IMR-90 (cell line): ENCODE measurements around the gene SLC66A3. TPM values are rescaled to one million over a fixed set of nuclear protein-coding genes. Genes with fewer than 3 reads are reported as not detected.
A peak's percentile ranks its signal among the peaks of the same experiment; 100 is the strongest.

Source experiments
- ATAC-seq: fragments of 200-7000 bp; cut with Tn5 transposase; 2 replicates; pipeline ENCODE4 v1.9.1; 2020; ENCODE audit warnings: low read depth, mild to moderate bottlenecking, moderate library complexity
- BruUV-seq: library from RNA; stranded (reverse); fragments of 400-500 nt; replicated peaks from 2 replicates; lab custom pipeline; 2021; lab: Mats Ljungman, UMichigan
- CTCF ChIA-PET: fragments of 300-600 bp; formaldehyde crosslinking; extraction: SDS; loops from one replicate; lab custom pipeline; 2021; ENCODE audit warnings: antibody characterized with exemption; lab: Yijun Ruan, JAX
- POLR2A ChIA-PET: fragments of 300-600 bp; sonication (Branson Sonifier 250); formaldehyde crosslinking; loops from one replicate; lab custom pipeline; 2022; ENCODE audit warnings: antibody characterized with exemption; ENCODE audit not compliant: unreplicated experiment; lab: Charles Lee
- DNase-seq: peaks from one replicate; pipeline ENCODE4 v3.0.0; 2013
- H2AFZ ChIP-seq: replicated peaks from 2 replicates; pipeline ENCODE3; 2013; ENCODE audit warnings: low read length, mild to moderate bottlenecking; ENCODE audit not compliant: poor library complexity
- H2AK5ac ChIP-seq: 2 replicates; pipeline ENCODE4 v1.6.1; 2013; ENCODE audit warnings: low read depth, low read length, inconsistent platforms
- H2AK9ac ChIP-seq: replicated peaks from 2 replicates; pipeline ENCODE3; 2013; ENCODE audit warnings: mild to moderate bottlenecking, low read depth, low read length, moderate library complexity; ENCODE audit not compliant: poor library complexity
- H2BK120ac ChIP-seq: 2 replicates; pipeline ENCODE4 v1.6.1; 2013; ENCODE audit warnings: low read depth, low read length, inconsistent platforms
- H2BK15ac ChIP-seq: 3 replicates; pipeline ENCODE4 v1.6.1; 2013; ENCODE audit warnings: low read depth, low read length, inconsistent platforms
- H2BK20ac ChIP-seq: 2 replicates; pipeline ENCODE4 v1.6.1; 2013; ENCODE audit warnings: low read depth, mild to moderate bottlenecking, inconsistent platforms, low read length, moderate library complexity
- H2BK5ac ChIP-seq: 2 replicates; pipeline ENCODE4 v1.6.1; 2013; ENCODE audit warnings: mild to moderate bottlenecking, low read depth, low read length, inconsistent platforms; ENCODE audit not compliant: poor library complexity, severe bottlenecking
- H3K14ac ChIP-seq: replicated peaks from 2 replicates; pipeline ENCODE4 v1.6.1; 2013; ENCODE audit warnings: low read depth, low read length, inconsistent platforms
- H3K18ac ChIP-seq: 2 replicates; pipeline ENCODE4 v1.6.1; 2013; ENCODE audit warnings: low read depth, low read length, control low read depth
- H3K23ac ChIP-seq: 2 replicates; pipeline ENCODE4 v1.6.1; 2013; ENCODE audit warnings: low read depth, low read length, inconsistent platforms
- H3K27ac ChIP-seq: 2 replicates; pipeline ENCODE4 v1.5.1; 2013; ENCODE audit warnings: mild to moderate bottlenecking, control low read depth, low read length; ENCODE audit not compliant: insufficient read depth
- H3K27me3 ChIP-seq: 2 replicates; pipeline ENCODE4 v1.6.1; 2013; ENCODE audit warnings: low read length; ENCODE audit not compliant: control insufficient read depth, insufficient read depth
- H3K36me3 ChIP-seq: 2 replicates; pipeline ENCODE4 v1.6.1; 2013; ENCODE audit warnings: low read length, mixed read lengths; ENCODE audit not compliant: control insufficient read depth, insufficient read depth
- H3K4ac ChIP-seq: 2 replicates; pipeline ENCODE4 v1.6.1; 2013; ENCODE audit warnings: low read depth, low read length, inconsistent platforms
- H3K4me1 ChIP-seq: 2 replicates; pipeline ENCODE4 v1.6.1; 2013; ENCODE audit warnings: low read length, mixed read lengths; ENCODE audit not compliant: control insufficient read depth, insufficient read depth
- H3K4me2 ChIP-seq: 2 replicates; pipeline ENCODE4 v1.6.1; 2013; ENCODE audit warnings: low read depth, mild to moderate bottlenecking, control low read depth, low read length, moderate library complexity
- H3K4me3 ChIP-seq: 2 replicates; pipeline ENCODE4 v1.5.1; 2013; ENCODE audit warnings: low read depth, mild to moderate bottlenecking, control low read depth, low read length, moderate library complexity; ENCODE audit not compliant: insufficient read depth
- H3K56ac ChIP-seq: 2 replicates; pipeline ENCODE4 v1.6.1; 2013; ENCODE audit warnings: low read length, inconsistent platforms; ENCODE audit not compliant: insufficient read depth; ENCODE audit errors: extremely low read depth
- H3K79me1 ChIP-seq, 2 experiments: 2 replicates each; pipeline ENCODE4 v1.6.1; 2013; ENCODE audit warnings: low read length in 2 of 2, inconsistent platforms in 1 of 2, low read depth in 1 of 2
- H3K9ac ChIP-seq: 2 replicates; pipeline ENCODE4 v1.6.1; 2013; ENCODE audit warnings: low read depth, low read length, control low read depth
- H3K9me1 ChIP-seq: 2 replicates; pipeline ENCODE4 v1.6.1; 2013; ENCODE audit warnings: low read length, inconsistent platforms; ENCODE audit not compliant: insufficient read depth
- H3K9me3 ChIP-seq: 2 replicates; pipeline ENCODE4 v1.6.1; 2013; ENCODE audit warnings: low read length; ENCODE audit not compliant: control insufficient read depth, insufficient read depth
- H4K20me1 ChIP-seq: 2 replicates; pipeline ENCODE4 v1.6.1; 2013; ENCODE audit warnings: low read length, inconsistent platforms; ENCODE audit not compliant: insufficient read depth
- H4K5ac ChIP-seq: 2 replicates; pipeline ENCODE4 v1.6.1; 2013; ENCODE audit warnings: mild to moderate bottlenecking, low read depth, low read length, control low read depth
- H4K8ac ChIP-seq, 2 experiments: 2 replicates each; pipeline ENCODE4 v1.6.1; 2013; ENCODE audit warnings: low read depth in 2 of 2, low read length in 2 of 2, control low read depth in 1 of 2, inconsistent platforms in 1 of 2
- H4K91ac ChIP-seq: 2 replicates; pipeline ENCODE4 v1.6.1; 2013; ENCODE audit warnings: low read depth, low read length, inconsistent platforms; ENCODE audit not compliant: insufficient read depth
- BHLHE40 ChIP-seq: fragments of 150-350 bp; IDR thresholded peaks from 2 replicates; pipeline ENCODE4 v1.6.1; 2016; ENCODE audit warnings: mild to moderate bottlenecking, low read depth, low read length
- CEBPB ChIP-seq: IDR thresholded peaks from 2 replicates; pipeline ENCODE4 v1.6.1; 2012; ENCODE audit warnings: low read depth, low read length, improper control_type of control experiment
- CHD1 ChIP-seq: IDR thresholded peaks from 2 replicates; pipeline ENCODE4 v1.6.1; 2012; ENCODE audit warnings: low read depth, low read length, improper control_type of control experiment
- FOS ChIP-seq: fragments of 150-350 bp; IDR thresholded peaks from 2 replicates; pipeline ENCODE4 v1.6.1; 2016; ENCODE audit warnings: low read depth, low read length
- MAFK ChIP-seq: IDR thresholded peaks from 2 replicates; pipeline ENCODE4 v1.6.1; 2012; ENCODE audit warnings: low read depth, low read length, improper control_type of control experiment
- MAZ ChIP-seq: IDR thresholded peaks from 2 replicates; pipeline ENCODE4 v1.6.1; 2012; ENCODE audit warnings: low read depth, mild to moderate bottlenecking, low read length, improper control_type of control experiment, moderate library complexity, borderline replicate concordance
- MXI1 ChIP-seq: IDR thresholded peaks from 2 replicates; pipeline ENCODE4 v1.6.1; 2012; ENCODE audit warnings: low read depth, mild to moderate bottlenecking, low read length, moderate library complexity, borderline replicate concordance
- NFE2L2 ChIP-seq: fragments of 150-350 bp; IDR thresholded peaks from 2 replicates; pipeline ENCODE4 v1.6.1; 2016; ENCODE audit warnings: low read depth, mild to moderate bottlenecking, low read length
- POLR2A ChIP-seq: IDR thresholded peaks from 2 replicates; pipeline ENCODE4 v1.6.1; 2012; ENCODE audit warnings: mild to moderate bottlenecking, low read depth, low read length
- RAD21 ChIP-seq: IDR thresholded peaks from 2 replicates; pipeline ENCODE4 v1.6.1; 2012; ENCODE audit warnings: low read length, improper control_type of control experiment
- RCOR1 ChIP-seq: IDR thresholded peaks from 2 replicates; pipeline ENCODE4 v1.6.1; 2012; ENCODE audit warnings: mild to moderate bottlenecking, low read length, improper control_type of control experiment; ENCODE audit not compliant: insufficient replicate concordance
- RFX5 ChIP-seq: IDR thresholded peaks from 2 replicates; pipeline ENCODE4 v1.8.0; 2012; ENCODE audit warnings: low read depth, mild to moderate bottlenecking, low read length, moderate library complexity
- SMC3 ChIP-seq: fragments of 150-350 bp; IDR thresholded peaks from 2 replicates; pipeline ENCODE4 v1.6.1; 2016; ENCODE audit warnings: low read depth, mild to moderate bottlenecking, antibody characterized with exemption, low read length, moderate library complexity
- USF2 ChIP-seq: fragments of 150-350 bp; IDR thresholded peaks from 2 replicates; pipeline ENCODE4 v1.6.1; 2017; ENCODE audit warnings: mild to moderate bottlenecking, antibody characterized with exemption, low read length, low read depth
- WGBS, 2 experiments: methylation state at CpG; one replicate each; pipeline versions ENCODE4 v1.1.5 to v1.1.7; 2013; ENCODE audit warnings: missing lambda C conversion rate in 2 of 2; ENCODE audit not compliant: insufficient read length in 1 of 2; ENCODE audit errors: extremely low coverage in 2 of 2; 5-methylcytosine and 5-hydroxymethylcytosine counted together
- dilution Hi-C: fragments of 300-500 bp; cut with HindIII; formaldehyde crosslinking; loops from one replicate; pipeline ENCODE4 v1.14.3; 2018; ENCODE audit warnings: low sequenced_read_pairs; ENCODE audit not compliant: unreplicated experiment
- in situ Hi-C: fragments of 300-500 bp; cut with MboI; formaldehyde crosslinking; loops from 3 replicates; pipeline ENCODE4 v1.14.3; 2019; ENCODE audit warnings: low sequenced_read_pairs, inconsistent platforms, mixed read lengths
- intact Hi-C: fragments of 100-400 bp; cut with micrococcal nuclease; formaldehyde crosslinking; loops from 2 replicates; pipeline ENCODE4 v1.10.0; 2022
- polyA plus RNA-seq, 3 experiments: library from polyadenylated mRNA; depleted of rRNA; stranded (reverse); fragments of >200 nt; gene quantifications; 2 replicates each; pipeline ENCODE4 v1.2.3, GENCODE V29; 2012; ENCODE audit warnings: low replicate concordance in 1 of 3
- total RNA-seq: library from RNA; depleted of rRNA; stranded (reverse); fragments of >200 nt; gene quantifications from 2 replicates; pipeline ENCODE4 v1.2.3, GENCODE V29; 2012
- TF ChIP-seq, protein P1 (sequence below): conservative IDR thresholded peaks from 2 replicates; pipeline ENCODE4 v1.5.1; 2012; ENCODE audit warnings: mild to moderate bottlenecking, low read depth, low read length, improper control_type of control experiment
- TF ChIP-seq, protein P2 (sequence below): fragments of 150-350 bp; IDR thresholded peaks from 2 replicates; pipeline ENCODE4 v1.6.1; 2016; ENCODE audit warnings: low read depth, mild to moderate bottlenecking, low read length, moderate library complexity, borderline replicate concordance

The SLC66A3 gene
- total and polyA plus RNA-seq, 2 of the 4 experiments (the other 2 are of a cell fraction): 18.1 to 25.2 TPM

DNA sequence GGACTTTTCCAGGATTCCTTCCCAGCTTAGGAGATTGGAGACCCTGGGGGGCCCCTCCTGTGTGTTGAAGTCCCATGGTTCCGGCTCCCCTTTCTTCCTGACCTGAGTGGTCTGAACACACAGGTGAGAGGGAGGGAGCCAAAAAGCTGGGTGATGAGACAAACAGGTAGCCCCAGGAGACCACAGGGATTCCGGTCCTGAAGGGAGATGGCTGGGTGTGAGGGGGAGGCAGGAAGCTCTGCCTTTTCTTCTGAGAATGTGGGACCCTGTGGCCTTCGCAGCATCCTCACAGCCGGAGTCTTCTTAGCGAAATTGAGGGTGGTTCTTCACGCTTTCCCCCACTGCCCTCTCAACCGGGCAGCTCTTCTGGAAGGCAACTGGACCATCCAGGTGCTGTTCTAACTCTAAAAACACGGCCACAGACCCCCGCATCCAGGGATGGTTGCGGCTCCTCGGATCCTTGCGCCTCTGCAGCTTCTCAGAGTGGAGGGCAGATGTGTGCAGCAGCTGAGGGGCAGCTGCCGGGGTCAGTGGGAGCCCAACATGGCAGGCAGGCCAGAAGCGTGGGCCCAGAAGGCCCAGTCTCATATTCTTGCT, 4.4 kb downstream of the SLC66A3 start:
- Histone ChIP-seq H3K14ac (no peak overlapping the region), H4K91ac (no peak overlapping the region), H2AK5ac (no peak overlapping the region), H3K9me3 (no peaks in the 10 kb centered on the region), H4K5ac (no peak overlapping the region), H3K9ac (no peak overlapping the region), H2BK15ac (no peak overlapping the region), H3K56ac (no peak overlapping the region), H3K4me3 (no peak overlapping the region), H2AK9ac (peak overlapping the region; percentile 46), H2BK120ac (no peak overlapping the region), H2AFZ (no peak overlapping the region), H3K4me2 (no peak overlapping the region), H3K18ac (no peak overlapping the region), H2BK20ac (no peak overlapping the region), H4K20me1 (no peaks in the 10 kb centered on the region), H3K4ac (no peak overlapping the region), H3K79me1 (peaks cover 0 to 6% of the 10 kb centered on the region in 2 experiments; a peak in 2 of 4 replicates), H4K8ac (no peak overlapping the region), H3K9me1 (no peaks in the 10 kb centered on the region), H2BK5ac (no peak overlapping the region), H3K23ac (no peak overlapping the region), H3K4me1 (peaks cover 3% of the 10 kb centered on the region; the same call in 1 of the 2 replicates), H3K36me3 (peaks cover 2% of the 10 kb centered on the region), H3K27ac (no peak overlapping the region), H3K27me3 (no peaks in the 10 kb centered on the region)
- no TSS peak for BruUV-seq
- TF ChIP-seq CHD1 (no peak), NFE2L2 (no peak), MAFK (no peak), RAD21 (no peak), RCOR1 (no peak), CEBPB (no peak), POLR2A (no peak), SMC3 (no peak), RFX5 (no peak), MXI1 (no peak), FOS (no peak), MAZ (no peak), USF2 (no peak), BHLHE40 (no peak)
- TF ChIP-seq, protein P1, sequence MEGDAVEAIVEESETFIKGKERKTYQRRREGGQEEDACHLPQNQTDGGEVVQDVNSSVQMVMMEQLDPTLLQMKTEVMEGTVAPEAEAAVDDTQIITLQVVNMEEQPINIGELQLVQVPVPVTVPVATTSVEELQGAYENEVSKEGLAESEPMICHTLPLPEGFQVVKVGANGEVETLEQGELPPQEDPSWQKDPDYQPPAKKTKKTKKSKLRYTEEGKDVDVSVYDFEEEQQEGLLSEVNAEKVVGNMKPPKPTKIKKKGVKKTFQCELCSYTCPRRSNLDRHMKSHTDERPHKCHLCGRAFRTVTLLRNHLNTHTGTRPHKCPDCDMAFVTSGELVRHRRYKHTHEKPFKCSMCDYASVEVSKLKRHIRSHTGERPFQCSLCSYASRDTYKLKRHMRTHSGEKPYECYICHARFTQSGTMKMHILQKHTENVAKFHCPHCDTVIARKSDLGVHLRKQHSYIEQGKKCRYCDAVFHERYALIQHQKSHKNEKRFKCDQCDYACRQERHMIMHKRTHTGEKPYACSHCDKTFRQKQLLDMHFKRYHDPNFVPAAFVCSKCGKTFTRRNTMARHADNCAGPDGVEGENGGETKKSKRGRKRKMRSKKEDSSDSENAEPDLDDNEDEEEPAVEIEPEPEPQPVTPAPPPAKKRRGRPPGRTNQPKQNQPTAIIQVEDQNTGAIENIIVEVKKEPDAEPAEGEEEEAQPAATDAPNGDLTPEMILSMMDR: no peak
- TF ChIP-seq, protein P2, sequence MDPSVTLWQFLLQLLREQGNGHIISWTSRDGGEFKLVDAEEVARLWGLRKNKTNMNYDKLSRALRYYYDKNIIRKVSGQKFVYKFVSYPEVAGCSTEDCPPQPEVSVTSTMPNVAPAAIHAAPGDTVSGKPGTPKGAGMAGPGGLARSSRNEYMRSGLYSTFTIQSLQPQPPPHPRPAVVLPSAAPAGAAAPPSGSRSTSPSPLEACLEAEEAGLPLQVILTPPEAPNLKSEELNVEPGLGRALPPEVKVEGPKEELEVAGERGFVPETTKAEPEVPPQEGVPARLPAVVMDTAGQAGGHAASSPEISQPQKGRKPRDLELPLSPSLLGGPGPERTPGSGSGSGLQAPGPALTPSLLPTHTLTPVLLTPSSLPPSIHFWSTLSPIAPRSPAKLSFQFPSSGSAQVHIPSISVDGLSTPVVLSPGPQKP: no peak
- intact Hi-C loops (no loop called here), in situ Hi-C loops (no loop called here), dilution Hi-C loops (no loop called here)
- DNase-seq (no peak), ATAC-seq (no peak)
- ChIA-PET POLR2A (no interaction called here), CTCF (no interaction called here)
- 94% methylated on average over 11 of the region's 14 CpGs; no CpG with 5 or more reads in 1 of the 2 experiments for WGBS, 2 experiments
